Measurements from ENCODE around the gene SLC12A2.

DNA sequence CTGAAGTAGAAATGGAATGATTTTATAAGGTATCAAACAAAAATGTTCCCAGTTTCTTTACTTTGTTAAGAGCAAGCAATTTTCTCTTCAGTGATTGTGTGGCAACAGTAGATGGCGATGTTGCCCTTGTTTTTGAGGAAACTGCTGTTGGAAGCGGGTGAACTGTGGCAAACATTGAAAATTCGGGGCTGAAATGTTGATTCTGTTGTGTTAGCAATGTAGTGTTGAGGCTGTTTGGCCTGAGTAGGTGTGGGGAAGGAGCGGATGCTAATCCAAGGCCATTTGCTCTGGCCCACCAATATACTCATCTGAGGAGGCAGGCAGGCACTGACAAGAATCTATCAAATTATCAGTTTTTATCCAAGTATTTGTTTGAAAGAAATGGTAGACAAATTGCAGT lies 129.8 kb downstream of the SLC12A2 start:
- TF ChIP-seq CTCF (IDR thresholded peaks at IDR 0.05; ENCODE audit: low read depth, low read length), result peak; percentile 81
- no peak for TF ChIP-seq EZH2phosphoT487 (IDR thresholded peaks at IDR 0.05; ENCODE audit: low read depth)
